Ishikawa (cell line): Measurements from ENCODE around the gene TLE1.

ENCODE experiments used
- CEBPB ChIP-seq: IDR thresholded peaks from 2 replicates; pipeline ENCODE4 v1.6.1; 2012
- CREB1 ChIP-seq: IDR thresholded peaks from 2 replicates; pipeline ENCODE4 v1.6.1; 2012; ENCODE audit warnings: low read depth
- MAX ChIP-seq: IDR thresholded peaks from 2 replicates; pipeline ENCODE4 v1.6.1; 2012
- REST ChIP-seq: IDR thresholded peaks from 2 replicates; pipeline ENCODE4 v1.6.1; 2012; ENCODE audit warnings: low read depth, mild to moderate bottlenecking
- TCF12 ChIP-seq: IDR thresholded peaks from 2 replicates; pipeline ENCODE4 v1.6.1; 2012; ENCODE audit warnings: low read depth
- YY1 ChIP-seq: IDR thresholded peaks from 2 replicates; pipeline ENCODE4 v1.6.1; 2012; ENCODE audit warnings: low read depth

GRCh38 chr9:81597419-81598122 lies 91.8 kb downstream of the TLE1 start:
- TF ChIP-seq MAX: no peak
- no peak for TF ChIP-seq CEBPB
- no peak for TF ChIP-seq REST
- TF ChIP-seq TCF12: no peak
- TF ChIP-seq CREB1: no peak
- TF ChIP-seq YY1: no peak
